ACC112 (cell line): ENCODE measurements around the gene GLT6D1.

Experiments used
- H2AFZ ChIP-seq: fragments of 200-600 bp; sonication (generic); one replicate; pipeline ENCODE4 v1.6.0; 2017; ENCODE audit warnings: antibody characterized with exemption, low read length; ENCODE audit not compliant: unreplicated experiment
- H3K27ac ChIP-seq: fragments of 200-600 bp; sonication (generic); 2 replicates; pipeline ENCODE4 v1.5.1; 2014; ENCODE audit warnings: low read depth, mild to moderate bottlenecking, antibody characterized with exemption, low read length, moderate library complexity
- H3K27me3 ChIP-seq: fragments of 200-600 bp; sonication (generic); 2 replicates; pipeline ENCODE4 v1.6.1; 2014; ENCODE audit warnings: mild to moderate bottlenecking, antibody characterized with exemption, low read length, moderate library complexity, mixed read lengths; ENCODE audit not compliant: insufficient read depth
- H3K36me3 ChIP-seq: fragments of 200-600 bp; sonication (generic); 2 replicates; pipeline ENCODE4 v1.6.1; 2016; ENCODE audit warnings: mild to moderate bottlenecking, antibody characterized with exemption, low read length, moderate library complexity, mixed read lengths; ENCODE audit not compliant: insufficient read depth
- H3K4me1 ChIP-seq: fragments of 200-600 bp; sonication (generic); one replicate; pipeline ENCODE4 v1.6.1; 2016; ENCODE audit warnings: low read length, mixed read lengths; ENCODE audit not compliant: insufficient read depth, unreplicated experiment, control insufficient read depth
- H3K4me3 ChIP-seq: fragments of 200-600 bp; sonication (generic); 2 replicates; pipeline ENCODE4 v1.5.1; 2014; ENCODE audit warnings: mild to moderate bottlenecking, low read depth, low read length
- H3K79me2 ChIP-seq: fragments of 200-600 bp; sonication (generic); one replicate; pipeline ENCODE4 v1.6.0; 2016; ENCODE audit warnings: low read length; ENCODE audit not compliant: control insufficient read depth, unreplicated experiment, insufficient read depth

Gene GLT6D1

GRCh38 chr9:135582966-135583687, 56.2 kb downstream of the GLT6D1 start:
- Histone ChIP-seq H3K4me1 (peaks cover 2% of the 10 kb centered on the region), H3K27ac (no peak overlapping the region), H2AFZ (no peak overlapping the region), H3K36me3 (no peaks in the 10 kb centered on the region), H3K4me3 (no peak overlapping the region), H3K79me2 (no peaks in the 10 kb centered on the region), H3K27me3 (peaks cover 36% of the 10 kb centered on the region)

- H3K79me2 ChIP-seq: no peaks in the 10 kb centered on the region
- no peak overlapping the region for H3K27ac ChIP-seq
- peaks cover 1% of the 10 kb centered on the region for H3K4me1 ChIP-seq
- peaks cover 36% of the 10 kb centered on the region for H3K27me3 ChIP-seq
- H3K36me3 ChIP-seq: no peaks in the 10 kb centered on the region
- H3K4me3 ChIP-seq: no peak overlapping the region
- H2AFZ ChIP-seq: no peak overlapping the region
These were observed 56.8 kb downstream of the GLT6D1 start for GRCh38 chr9:135582541-135582940.

GRCh38 chr9:135581636-135582426, 57.5 kb downstream of the GLT6D1 start:
- no peak overlapping the region for H3K27ac ChIP-seq
- no peak overlapping the region for H3K4me3 ChIP-seq
- H2AFZ ChIP-seq: no peak overlapping the region
- H3K36me3 ChIP-seq: no peaks in the 10 kb centered on the region
- H3K79me2 ChIP-seq: no peaks in the 10 kb centered on the region
- H3K27me3 ChIP-seq: peaks cover 37% of the 10 kb centered on the region
- H3K4me1 ChIP-seq: no peaks in the 10 kb centered on the region

- no peak overlapping the region for H3K4me3 ChIP-seq
- H2AFZ ChIP-seq: no peak overlapping the region
- H3K79me2 ChIP-seq: no peaks in the 10 kb centered on the region
- no peak overlapping the region for H3K27ac ChIP-seq
- H3K27me3 ChIP-seq: peaks cover 34% of the 10 kb centered on the region
- H3K36me3 ChIP-seq: no peaks in the 10 kb centered on the region
- no peaks in the 10 kb centered on the region for H3K4me1 ChIP-seq
These were observed 58.5 kb downstream of the GLT6D1 start for GRCh38 chr9:135580664-135581380.

GRCh38 chr9:135579889-135580660, 59.3 kb downstream of the GLT6D1 start:
- H3K27me3 ChIP-seq: peaks cover 34% of the 10 kb centered on the region
- no peaks in the 10 kb centered on the region for H3K79me2 ChIP-seq
- H3K4me1 ChIP-seq: no peaks in the 10 kb centered on the region
- H3K27ac ChIP-seq: no peak overlapping the region
- H3K36me3 ChIP-seq: no peaks in the 10 kb centered on the region
- no peak overlapping the region for H2AFZ ChIP-seq
- no peak overlapping the region for H3K4me3 ChIP-seq

GRCh38 chr9:135579356-135579755, 60.0 kb downstream of the GLT6D1 start:
- Histone ChIP-seq H3K27ac (no peak overlapping the region), H3K4me3 (no peak overlapping the region), H3K79me2 (no peaks in the 10 kb centered on the region), H3K36me3 (no peaks in the 10 kb centered on the region), H3K27me3 (peaks cover 40% of the 10 kb centered on the region), H3K4me1 (no peaks in the 10 kb centered on the region), H2AFZ (no peak overlapping the region)

- peaks cover 55% of the 10 kb centered on the region for H3K27me3 ChIP-seq
- no peak overlapping the region for H2AFZ ChIP-seq
- H3K27ac ChIP-seq: no peak overlapping the region
- H3K79me2 ChIP-seq: no peaks in the 10 kb centered on the region
- no peak overlapping the region for H3K4me3 ChIP-seq
- no peaks in the 10 kb centered on the region for H3K4me1 ChIP-seq
- H3K36me3 ChIP-seq: no peaks in the 10 kb centered on the region
These were observed 62.1 kb downstream of the GLT6D1 start for GRCh38 chr9:135577256-135577655.

- Histone ChIP-seq H3K79me2 (no peaks in the 10 kb centered on the region), H3K4me1 (no peaks in the 10 kb centered on the region), H3K27ac (no peak overlapping the region), H2AFZ (no peak overlapping the region), H3K4me3 (no peak overlapping the region), H3K36me3 (no peaks in the 10 kb centered on the region), H3K27me3 (peaks cover 55% of the 10 kb centered on the region)
These were observed 63.2 kb downstream of the GLT6D1 start for GRCh38 chr9:135575995-135576631.

GRCh38 chr9:135574943-135575342, 64.4 kb downstream of the GLT6D1 start:
- no peak overlapping the region for H3K4me3 ChIP-seq
- H3K27ac ChIP-seq: no peak overlapping the region
- H3K79me2 ChIP-seq: no peaks in the 10 kb centered on the region
- H3K36me3 ChIP-seq: no peaks in the 10 kb centered on the region
- H2AFZ ChIP-seq: no peak overlapping the region
- H3K4me1 ChIP-seq: no peaks in the 10 kb centered on the region
- H3K27me3 ChIP-seq: peaks cover 56% of the 10 kb centered on the region

GRCh38 chr9:135574331-135574730, 65.0 kb downstream of the GLT6D1 start:
- H2AFZ ChIP-seq: no peak overlapping the region
- no peaks in the 10 kb centered on the region for H3K36me3 ChIP-seq
- no peaks in the 10 kb centered on the region for H3K4me1 ChIP-seq
- no peaks in the 10 kb centered on the region for H3K79me2 ChIP-seq
- H3K27me3 ChIP-seq: peaks cover 55% of the 10 kb centered on the region
- H3K4me3 ChIP-seq: no peak overlapping the region
- H3K27ac ChIP-seq: no peak overlapping the region
